ENCODE results near the gene STX2.
"Not testable (repeated sequence)": the region's sequence is repeated elsewhere in the genome, so short reads cannot be mapped to it uniquely, and the experiment has no call there.

STX2 gene

DNA sequence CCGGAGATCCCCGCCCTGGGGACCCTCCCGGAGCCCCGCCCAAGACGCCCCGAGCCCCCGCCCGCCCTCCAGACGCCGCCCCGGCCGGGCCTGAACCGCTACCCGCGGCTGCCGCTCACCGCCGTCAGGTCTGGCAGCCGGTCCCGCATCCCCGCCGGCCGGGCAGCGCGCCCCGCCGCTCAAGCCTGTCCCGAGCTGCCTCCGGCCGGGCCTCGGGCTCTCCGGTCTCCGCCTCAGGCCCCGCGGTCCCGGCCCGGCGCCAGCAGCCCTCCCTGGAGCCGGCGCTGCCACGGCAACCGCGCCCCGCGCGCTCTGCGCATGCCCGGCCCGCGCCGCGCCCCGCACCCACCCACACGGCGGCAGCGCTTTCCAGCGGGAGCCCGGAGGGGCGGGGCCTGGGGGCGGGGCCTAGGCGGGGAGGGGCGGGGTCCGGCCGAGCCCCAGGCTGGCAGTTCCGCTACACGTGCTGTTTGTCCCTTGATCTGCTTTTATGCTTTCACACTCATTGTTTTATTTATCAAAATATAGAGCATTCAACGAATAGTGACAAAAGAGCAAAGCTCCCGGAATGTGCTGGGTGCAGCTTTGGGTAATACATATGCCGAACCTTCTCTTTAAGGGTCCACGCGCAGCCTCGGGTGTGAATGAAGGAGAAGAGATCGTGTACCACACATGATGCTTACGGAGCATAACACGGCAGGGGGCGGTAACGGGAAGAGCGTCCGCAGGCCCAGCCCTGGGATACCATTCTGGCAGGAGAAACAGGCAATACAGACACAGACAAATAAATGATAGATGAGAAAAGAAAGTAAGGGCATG, at the start of gene STX2:
STX2 (minus strand) TSS at position 300 of the 819 bp plus-strand sequence; CDS start at position 149, 151 bp downstream.
- Histone ChIP-seq H3F3A (ENCODE audit: insufficient read depth, low read length) (no peaks in the 10 kb centered on the region), H3K4me1 (ENCODE audit: low read length) (0 out of 2 replicates have a peak, but pooled peaks cover 4% of the 10 kb centered on the region), H2AFZ (ENCODE audit: low read length) (peak within 1 kb of the TSS; percentile 74), H3K9me3 (replicated peaks; ENCODE audit: insufficient read depth, low read length) (no peaks in the 10 kb centered on the region), H3K9me2 (replicated peaks; ENCODE audit: insufficient read depth, low read length) (no peaks in the 10 kb centered on the region), H3K27ac (ENCODE audit: low read length) (no peak within 1 kb of the TSS), H3K9ac (ENCODE audit: low read length) (peak within 1 kb of the TSS; percentile 51; the same call in 1 of the 2 replicates), H3K4me3 (ENCODE audit: low read length) (peak within 1 kb of the TSS; percentile 65), H3K27me3 (replicated peaks; ENCODE audit: insufficient read depth, low read length) (no peaks in the 10 kb centered on the region), H3K4me2 (ENCODE audit: low read depth, low read length) (peak within 1 kb of the TSS; percentile 84), H4K20me1 (ENCODE audit: insufficient read depth, low read length) (no peaks in the 10 kb centered on the region), H3K36me3 (replicated peaks; ENCODE audit: insufficient read depth, low read length) (no peaks in the 10 kb centered on the region), H3K79me2 (ENCODE audit: low read length) (no peaks in the 10 kb centered on the region)
- peak; percentile 61 for DNase-seq
- TF ChIP-seq EZH2phosphoT487 (IDR thresholded peaks at IDR 0.05; ENCODE audit: low read length) (no peak), EZH2 (optimal IDR thresholded peaks at IDR 0.05; ENCODE audit: low read depth, low read length) (no peak)
- TF ChIP-seq, protein P1, sequence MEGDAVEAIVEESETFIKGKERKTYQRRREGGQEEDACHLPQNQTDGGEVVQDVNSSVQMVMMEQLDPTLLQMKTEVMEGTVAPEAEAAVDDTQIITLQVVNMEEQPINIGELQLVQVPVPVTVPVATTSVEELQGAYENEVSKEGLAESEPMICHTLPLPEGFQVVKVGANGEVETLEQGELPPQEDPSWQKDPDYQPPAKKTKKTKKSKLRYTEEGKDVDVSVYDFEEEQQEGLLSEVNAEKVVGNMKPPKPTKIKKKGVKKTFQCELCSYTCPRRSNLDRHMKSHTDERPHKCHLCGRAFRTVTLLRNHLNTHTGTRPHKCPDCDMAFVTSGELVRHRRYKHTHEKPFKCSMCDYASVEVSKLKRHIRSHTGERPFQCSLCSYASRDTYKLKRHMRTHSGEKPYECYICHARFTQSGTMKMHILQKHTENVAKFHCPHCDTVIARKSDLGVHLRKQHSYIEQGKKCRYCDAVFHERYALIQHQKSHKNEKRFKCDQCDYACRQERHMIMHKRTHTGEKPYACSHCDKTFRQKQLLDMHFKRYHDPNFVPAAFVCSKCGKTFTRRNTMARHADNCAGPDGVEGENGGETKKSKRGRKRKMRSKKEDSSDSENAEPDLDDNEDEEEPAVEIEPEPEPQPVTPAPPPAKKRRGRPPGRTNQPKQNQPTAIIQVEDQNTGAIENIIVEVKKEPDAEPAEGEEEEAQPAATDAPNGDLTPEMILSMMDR (IDR thresholded peaks at IDR 0.05; ENCODE audit: low read length) = 0 out of 2 replicates have a peak, but pooled peaks have one; percentile 16

DNA sequence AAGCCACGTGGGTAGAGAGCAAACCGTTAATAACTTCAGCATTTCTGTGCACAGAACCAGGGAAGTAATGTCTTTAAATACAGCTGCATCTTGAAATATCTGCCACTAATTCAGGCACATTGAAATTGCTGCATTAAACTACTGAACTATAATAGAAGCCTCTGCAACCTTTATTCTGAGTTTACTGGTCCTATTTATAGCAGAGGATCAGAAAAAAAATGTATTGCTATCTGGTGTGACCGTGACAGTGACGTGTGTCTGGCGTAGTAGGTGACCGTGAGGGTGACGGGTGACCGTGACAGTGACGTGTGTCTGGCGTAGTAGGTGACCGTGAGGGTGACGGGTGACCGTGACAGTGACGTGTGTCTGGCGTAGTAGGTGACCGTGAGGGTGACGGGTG, 48.1 kb upstream of the STX2 start:
- H3F3A ChIP-seq (ENCODE audit: insufficient read depth, low read length); H3K9me2 ChIP-seq (replicated peaks; ENCODE audit: insufficient read depth, low read length); H3K9me3 ChIP-seq (replicated peaks; ENCODE audit: insufficient read depth, low read length); H3K4me1 ChIP-seq (ENCODE audit: low read length); H3K9ac ChIP-seq (ENCODE audit: low read length); H3K36me3 ChIP-seq (replicated peaks; ENCODE audit: insufficient read depth, low read length); H4K20me1 ChIP-seq (ENCODE audit: insufficient read depth, low read length); H3K27me3 ChIP-seq (replicated peaks; ENCODE audit: insufficient read depth, low read length); H3K79me2 ChIP-seq (ENCODE audit: low read length); H2AFZ ChIP-seq (ENCODE audit: low read length); H3K27ac ChIP-seq (ENCODE audit: low read length); H3K4me2 ChIP-seq (ENCODE audit: low read depth, low read length); H3K4me3 ChIP-seq (ENCODE audit: low read length); DNase-seq: not testable (repeated sequence)

DNA sequence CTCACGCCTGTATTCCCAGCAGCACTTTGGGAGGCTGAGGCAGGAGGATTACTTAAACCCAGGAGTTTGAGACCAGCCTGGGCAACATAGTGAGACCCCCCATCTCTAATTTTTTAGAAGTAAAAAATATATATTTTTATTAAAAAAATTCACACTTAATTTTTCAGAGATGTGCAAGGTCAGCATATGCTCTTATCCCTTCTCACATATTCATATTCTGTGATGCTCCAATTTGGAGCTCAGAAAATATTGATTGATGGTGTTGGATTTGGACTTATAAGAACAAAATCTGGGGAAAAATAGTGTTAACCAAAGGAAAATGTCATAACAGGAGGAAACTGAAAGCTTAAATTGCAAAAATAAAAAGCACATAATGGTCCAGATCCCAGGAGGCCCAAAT, 42.5 kb upstream of the STX2 start:
- Histone ChIP-seq H3K27me3 (replicated peaks; ENCODE audit: insufficient read depth, low read length) (no peaks in the 10 kb centered on the region), H3K9me2 (replicated peaks; ENCODE audit: insufficient read depth, low read length) (no peaks in the 10 kb centered on the region), H2AFZ (ENCODE audit: low read length) (no peak overlapping the region), H3K9me3 (replicated peaks; ENCODE audit: insufficient read depth, low read length) (no peaks in the 10 kb centered on the region), H3F3A (ENCODE audit: insufficient read depth, low read length) (peaks cover 29% of the 10 kb centered on the region), H3K27ac (ENCODE audit: low read length) (no peak overlapping the region), H3K9ac (ENCODE audit: low read length) (no peak overlapping the region), H3K4me2 (ENCODE audit: low read depth, low read length) (no peak overlapping the region), H3K79me2 (ENCODE audit: low read length) (no peaks in the 10 kb centered on the region), H3K36me3 (replicated peaks; ENCODE audit: insufficient read depth, low read length) (no peaks in the 10 kb centered on the region), H3K4me3 (ENCODE audit: low read length) (no peak overlapping the region), H4K20me1 (ENCODE audit: insufficient read depth, low read length) (no peaks in the 10 kb centered on the region), H3K4me1 (ENCODE audit: low read length) (peaks cover 19% of the 10 kb centered on the region)
- DNase-seq = no peak
- TF ChIP-seq EZH2phosphoT487 (IDR thresholded peaks at IDR 0.05; ENCODE audit: low read length) (no peak), EZH2 (optimal IDR thresholded peaks at IDR 0.05; ENCODE audit: low read depth, low read length) (no peak)
- TF ChIP-seq, protein P1 (IDR thresholded peaks at IDR 0.05; ENCODE audit: low read length) = no peak

DNA sequence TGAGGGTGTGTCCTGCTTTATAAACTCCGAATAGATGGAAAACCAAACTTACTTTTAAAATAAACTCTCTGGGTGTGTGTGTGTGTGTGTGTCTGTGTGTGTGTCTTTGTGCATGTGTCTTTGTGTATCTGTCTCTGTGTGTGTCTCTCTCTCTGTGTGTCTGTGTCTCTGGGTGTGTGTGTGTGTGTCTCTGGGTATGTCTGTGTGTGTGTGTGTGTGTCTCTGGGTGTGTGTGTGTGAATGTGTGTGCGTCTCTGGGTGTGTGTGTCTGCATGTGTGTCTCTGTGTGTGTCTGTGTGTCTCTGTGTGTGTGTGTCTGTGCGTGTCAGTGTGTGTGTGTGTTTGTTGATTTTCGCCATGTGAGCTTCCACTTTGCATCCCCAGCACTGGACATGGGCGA, 42.0 kb upstream of the STX2 start:
- Histone ChIP-seq H3K27ac (ENCODE audit: low read length) (no peak overlapping the region), H3K9me2 (replicated peaks; ENCODE audit: insufficient read depth, low read length) (no peaks in the 10 kb centered on the region), H3F3A (ENCODE audit: insufficient read depth, low read length) (peaks cover 31% of the 10 kb centered on the region), H4K20me1 (ENCODE audit: insufficient read depth, low read length) (no peaks in the 10 kb centered on the region), H3K4me1 (ENCODE audit: low read length) (peaks cover 23% of the 10 kb centered on the region), H3K36me3 (replicated peaks; ENCODE audit: insufficient read depth, low read length) (no peaks in the 10 kb centered on the region), H3K9me3 (replicated peaks; ENCODE audit: insufficient read depth, low read length) (no peaks in the 10 kb centered on the region), H3K4me3 (ENCODE audit: low read length) (no peak overlapping the region; the same call in 1 of the 2 replicates), H3K27me3 (replicated peaks; ENCODE audit: insufficient read depth, low read length) (no peaks in the 10 kb centered on the region), H2AFZ (ENCODE audit: low read length) (no peak overlapping the region), H3K4me2 (ENCODE audit: low read depth, low read length) (peak overlapping the region; percentile 87; the same call in 1 of the 2 replicates), H3K9ac (ENCODE audit: low read length) (peak overlapping the region; percentile 72; the same call in 1 of the 2 replicates), H3K79me2 (ENCODE audit: low read length) (no peaks in the 10 kb centered on the region)
- TF ChIP-seq EZH2 (optimal IDR thresholded peaks at IDR 0.05; ENCODE audit: low read depth, low read length) (no peak), EZH2phosphoT487 (IDR thresholded peaks at IDR 0.05; ENCODE audit: low read length) (no peak)
- TF ChIP-seq, protein P1 (IDR thresholded peaks at IDR 0.05; ENCODE audit: low read length) = no peak
- no peak for DNase-seq
